Gastrocnemius medialis (tissue), 4 donors: ENCODE results near the gene DUS4L. TPM values are rescaled to one million over a fixed set of nuclear protein-coding genes. Genes with fewer than 3 reads are reported as not detected.

Experiments used
- ATAC-seq, 2 donors: fragments of 150-250 bp; one replicate each; pipeline ENCODE4 v1.9.1; 2016
- DNase-seq, 2 donors: peaks; one replicate each; pipeline ENCODE4 v3.0.0-alpha.2; 2019
- H3K27ac ChIP-seq, 4 donors: fragments of 200-600 bp; sonication (generic); 1 replicate in 1 of 4; 2 replicates in 3 of 4; pipeline ENCODE4 v1.5.1; 2016 to 2018; ENCODE audit warnings: mild to moderate bottlenecking in 2 of 4, moderate library complexity in 1 of 4
- H3K27me3 ChIP-seq, 3 donors: fragments of 200-600 bp; sonication (generic) in 2 of 3; 1 replicate in 1 of 3; 2 replicates in 2 of 3; pipeline versions ENCODE4 v1.5.1 to v1.6.0; 2016 to 2019; ENCODE audit warnings: mild to moderate bottlenecking in 1 of 3, moderate library complexity in 1 of 3
- H3K36me3 ChIP-seq, 2 donors: fragments of 200-600 bp; sonication (generic) in 1 of 2; one replicate each; pipeline ENCODE4 v1.5.1; 2017 to 2018
- H3K4me1 ChIP-seq, 2 donors: fragments of 200-600 bp; sonication (generic) in 1 of 2; one replicate each; pipeline ENCODE4 v1.5.1; 2016 to 2017; ENCODE audit warnings: mild to moderate bottlenecking in 2 of 2
- H3K4me3 ChIP-seq, 4 donors: fragments of 200-600 bp; sonication (generic) in 3 of 4; 1 replicate in 1 of 4; 2 replicates in 3 of 4; pipeline ENCODE4 v1.5.1; 2016 to 2019; ENCODE audit warnings: mild to moderate bottlenecking in 2 of 4
- H3K9me3 ChIP-seq, 3 donors: fragments of 200-600 bp; sonication (generic) in 2 of 3; 1 replicate in 1 of 3; 2 replicates in 2 of 3; pipeline ENCODE4 v1.5.1; 2016 to 2019
- POLR2A ChIP-seq, 2 donors: fragments of 450-650 bp; IDR thresholded peaks; one replicate each; pipeline ENCODE4 v1.6.1; 2017; ENCODE audit warnings: antibody characterized with exemption in 2 of 2, mild to moderate bottlenecking in 2 of 2, moderate library complexity in 2 of 2
- in situ Hi-C, 4 donors: fragments of 200-750 bp; cut with MboI; loops; one replicate each; pipeline versions ENCODE4 v1.15.0 to v1.8.0; 2017; ENCODE audit warnings: low sequenced_read_pairs in 4 of 4
- intact Hi-C: fragments of 100-400 bp; cut with DNase I; formaldehyde crosslinking; loops from one replicate; pipeline ENCODE4 v1.15.1; 2023; ENCODE audit warnings: low total_unique reads
- total RNA-seq, 4 donors: library from RNA; depleted of rRNA; stranded (reverse); fragments of >200 nt; gene quantifications; one replicate each; pipeline versions ENCODE4 v1.1.0 to v1.2.3, GENCODE V29; 2016
- TF ChIP-seq, protein P1 (sequence below), 5 experiments: fragments of 450-650 bp in 3 of 5; fragments of 200-600 bp in 2 of 5; sonication (generic) in 2 of 5; IDR thresholded peaks in 4 of 5; conservative IDR thresholded peaks in 1 of 5; 1 replicate in 4 of 5; 2 replicates in 1 of 5; pipeline ENCODE4 v1.5.1; 2016 to 2019; ENCODE audit warnings: antibody characterized with exemption in 5 of 5, mild to moderate bottlenecking in 3 of 5, moderate library complexity in 3 of 5

DUS4L gene, protein sequence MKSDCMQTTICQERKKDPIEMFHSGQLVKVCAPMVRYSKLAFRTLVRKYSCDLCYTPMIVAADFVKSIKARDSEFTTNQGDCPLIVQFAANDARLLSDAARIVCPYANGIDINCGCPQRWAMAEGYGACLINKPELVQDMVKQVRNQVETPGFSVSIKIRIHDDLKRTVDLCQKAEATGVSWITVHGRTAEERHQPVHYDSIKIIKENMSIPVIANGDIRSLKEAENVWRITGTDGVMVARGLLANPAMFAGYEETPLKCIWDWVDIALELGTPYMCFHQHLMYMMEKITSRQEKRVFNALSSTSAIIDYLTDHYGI
- 1 to 10 TPM; 3.1 to 5.8 (median 3.6) TPM for total RNA-seq

DNA sequence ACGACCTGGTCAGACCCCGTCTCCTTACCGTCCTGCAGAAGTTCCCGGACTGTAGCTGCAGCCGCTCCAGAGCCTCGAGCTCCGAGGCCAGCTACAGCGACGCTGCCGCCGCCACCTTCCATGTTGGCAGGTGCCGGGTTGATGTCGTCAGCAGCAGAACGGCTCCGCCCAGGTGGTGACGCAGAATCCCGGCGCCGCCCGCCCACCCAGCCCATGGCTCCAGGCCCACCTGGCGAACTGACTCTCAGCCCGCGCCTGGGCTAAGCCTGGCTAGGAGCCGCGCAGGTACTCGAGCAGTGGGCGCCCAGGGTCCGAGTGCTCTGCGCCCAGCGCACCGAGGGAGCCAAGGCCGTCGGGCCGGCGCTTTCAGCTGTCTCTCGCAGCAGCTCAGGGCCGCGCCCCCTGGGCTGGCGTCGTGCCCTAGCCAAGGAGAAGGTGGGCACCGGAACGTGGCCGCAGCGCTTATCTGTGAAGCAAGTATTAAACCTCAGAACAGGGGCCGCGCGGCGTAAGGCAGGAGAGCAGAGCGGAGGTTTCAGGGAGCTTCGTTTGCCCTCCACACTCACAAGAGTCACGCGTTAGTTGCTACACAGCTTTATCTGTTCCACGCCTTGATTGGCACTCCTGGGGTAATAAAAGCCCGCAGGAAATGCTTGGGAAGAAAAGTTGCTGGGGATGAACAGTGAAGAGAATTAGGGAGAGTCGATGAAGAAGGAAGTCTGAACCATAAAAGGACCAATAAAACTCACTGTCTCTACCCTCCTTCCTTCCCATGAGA, at the start of gene DUS4L, which contains the start of gene COG5:
Gene DUS4L, plus strand, starts transcription at position 197 of the 778 bp plus-strand sequence. CDS start 3,100 bp downstream, outside the sequence.
Gene COG5, minus strand, starts transcription at position 146 of the 778 bp plus-strand sequence. Its CDS starts 24 bp downstream, at position 122.
- Histone ChIP-seq H3K27me3 (no peaks in the 10 kb centered on the region), H3K9me3 (no peaks in the 10 kb centered on the region), H3K27ac (peak within 1 kb of the TSS; percentile 92 to 99 (median 98)), H3K36me3 (no peaks in the 10 kb centered on the region), H3K4me3 (peak within 1 kb of the TSS; percentile 78 to 99 (median 95)), H3K4me1 (peaks cover 37 to 41% of the 10 kb centered on the region in 2 donors)
- ATAC-seq (peak; percentile 96 to 97), DNase-seq (peak; percentile 69 to 78)
- intact Hi-C loops: loop anchor here (1.0 to 10.0 kb wide), 6 partner anchors 16 to 397 kb away; partner anchors contain the start of genes BCAP29, CBLL1 and HBP1
- TF ChIP-seq, protein P1, sequence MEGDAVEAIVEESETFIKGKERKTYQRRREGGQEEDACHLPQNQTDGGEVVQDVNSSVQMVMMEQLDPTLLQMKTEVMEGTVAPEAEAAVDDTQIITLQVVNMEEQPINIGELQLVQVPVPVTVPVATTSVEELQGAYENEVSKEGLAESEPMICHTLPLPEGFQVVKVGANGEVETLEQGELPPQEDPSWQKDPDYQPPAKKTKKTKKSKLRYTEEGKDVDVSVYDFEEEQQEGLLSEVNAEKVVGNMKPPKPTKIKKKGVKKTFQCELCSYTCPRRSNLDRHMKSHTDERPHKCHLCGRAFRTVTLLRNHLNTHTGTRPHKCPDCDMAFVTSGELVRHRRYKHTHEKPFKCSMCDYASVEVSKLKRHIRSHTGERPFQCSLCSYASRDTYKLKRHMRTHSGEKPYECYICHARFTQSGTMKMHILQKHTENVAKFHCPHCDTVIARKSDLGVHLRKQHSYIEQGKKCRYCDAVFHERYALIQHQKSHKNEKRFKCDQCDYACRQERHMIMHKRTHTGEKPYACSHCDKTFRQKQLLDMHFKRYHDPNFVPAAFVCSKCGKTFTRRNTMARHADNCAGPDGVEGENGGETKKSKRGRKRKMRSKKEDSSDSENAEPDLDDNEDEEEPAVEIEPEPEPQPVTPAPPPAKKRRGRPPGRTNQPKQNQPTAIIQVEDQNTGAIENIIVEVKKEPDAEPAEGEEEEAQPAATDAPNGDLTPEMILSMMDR (IDR thresholded peaks at IDR 0.05 in 4 of 5, conservative IDR thresholded peaks at IDR 0.05 in 1 of 5): no peak
- peak; percentile 54 to 56 for TF ChIP-seq POLR2A (IDR thresholded peaks at IDR 0.05)
- in situ Hi-C loops: loop anchor here in 1 of 4 donors (25.0 kb wide), 1 partner anchor 377 kb away; no protein-coding TSS in a partner anchor

DNA sequence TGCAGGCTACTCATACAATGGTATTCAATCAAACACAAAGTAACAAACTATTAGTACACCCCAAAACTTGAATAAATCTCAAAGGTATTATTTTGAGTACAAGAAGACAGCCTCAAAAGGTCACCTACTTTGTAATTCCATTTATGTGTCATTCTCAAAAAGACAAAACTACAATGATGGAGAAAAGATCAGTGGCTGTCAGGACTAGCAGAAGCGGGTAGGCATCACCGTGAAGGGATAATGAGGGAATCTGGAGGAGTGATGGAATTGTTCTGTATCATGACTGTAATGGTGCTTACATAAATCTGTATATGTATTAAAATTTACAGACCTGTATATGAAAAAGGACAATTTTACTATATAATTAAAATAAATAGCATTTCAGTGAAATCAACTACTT, 37.1 kb upstream of the DUS4L start:
- Histone ChIP-seq H3K4me1 (peaks cover 0 to under 1% of the 10 kb centered on the region in 2 donors), H3K36me3 (peaks cover 0 to 10% of the 10 kb centered on the region in 2 donors), H3K4me3 (no peak overlapping the region), H3K27me3 (no peaks in the 10 kb centered on the region), H3K9me3 (no peaks in the 10 kb centered on the region), H3K27ac (no peak overlapping the region)
- ATAC-seq (no peak), DNase-seq (no peak)
- TF ChIP-seq POLR2A (IDR thresholded peaks at IDR 0.05): no peak
- TF ChIP-seq, protein P1 (IDR thresholded peaks at IDR 0.05 in 4 of 5, conservative IDR thresholded peaks at IDR 0.05 in 1 of 5): no peak
- in situ Hi-C loops (no loop called here), intact Hi-C loops (no loop called here)

DNA sequence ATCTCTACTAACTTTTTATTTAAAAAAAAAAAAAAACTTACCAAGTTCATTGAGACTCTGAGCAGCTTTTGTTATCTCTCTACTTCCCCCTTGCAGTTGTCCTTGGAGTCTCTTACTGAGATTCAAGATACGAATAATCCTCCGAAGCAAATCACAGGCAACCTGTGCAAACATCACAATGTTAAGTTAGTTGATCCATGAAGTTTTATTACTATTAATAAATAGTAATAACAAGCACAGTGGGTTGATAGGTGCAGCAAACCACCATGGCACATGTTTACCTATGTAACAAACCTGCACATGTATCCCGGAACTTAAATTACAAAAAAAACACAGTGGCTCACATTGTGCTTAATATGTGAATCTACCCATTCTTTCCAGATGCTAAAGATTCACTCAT, 36.6 kb upstream of the DUS4L start:
- in situ Hi-C loops (no loop called here), intact Hi-C loops (no loop called here)
- no peaks in the 10 kb centered on the region for H3K9me3 ChIP-seq
- H3K36me3 ChIP-seq: peaks cover 0 to 10% of the 10 kb centered on the region in 2 donors
- H3K27ac ChIP-seq: no peak overlapping the region
- DNase-seq: no peak
- H3K27me3 ChIP-seq: no peaks in the 10 kb centered on the region
- no peak for TF ChIP-seq POLR2A (IDR thresholded peaks at IDR 0.05)
- H3K4me1 ChIP-seq: peaks cover 0 to 5% of the 10 kb centered on the region in 2 donors
- ATAC-seq: no peak
- no peak overlapping the region for H3K4me3 ChIP-seq

DNA sequence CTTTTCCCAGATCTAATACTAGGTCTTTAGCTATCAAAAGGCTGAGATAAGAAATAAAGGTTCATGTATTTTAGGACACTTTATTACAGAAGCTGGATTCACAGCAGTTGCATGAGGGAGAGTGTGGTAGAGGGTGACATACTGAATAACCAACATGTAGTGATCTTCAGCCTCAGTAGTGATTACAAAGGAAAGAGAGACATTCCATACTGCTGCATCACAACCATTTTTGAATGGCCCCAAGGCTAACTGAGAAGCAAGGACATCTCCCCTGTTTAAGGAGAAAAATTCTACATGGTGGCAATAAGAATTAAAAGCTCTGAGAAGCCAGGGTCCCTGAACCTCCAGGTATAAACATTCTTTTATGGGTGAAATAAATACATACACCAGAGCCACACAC, 35.3 kb upstream of the DUS4L start:
- no peak overlapping the region for H3K4me3 ChIP-seq
- DNase-seq (no peak), ATAC-seq (no peak)
- no peak for TF ChIP-seq POLR2A (IDR thresholded peaks at IDR 0.05)
- in situ Hi-C loops (no loop called here), intact Hi-C loops (no loop called here)
- H3K4me1 ChIP-seq: peaks cover 0 to 6% of the 10 kb centered on the region in 2 donors
- H3K36me3 ChIP-seq: peaks cover 0 to 10% of the 10 kb centered on the region in 2 donors
- no peak overlapping the region for H3K27ac ChIP-seq
- no peaks in the 10 kb centered on the region for H3K27me3 ChIP-seq
- H3K9me3 ChIP-seq: no peaks in the 10 kb centered on the region

DNA sequence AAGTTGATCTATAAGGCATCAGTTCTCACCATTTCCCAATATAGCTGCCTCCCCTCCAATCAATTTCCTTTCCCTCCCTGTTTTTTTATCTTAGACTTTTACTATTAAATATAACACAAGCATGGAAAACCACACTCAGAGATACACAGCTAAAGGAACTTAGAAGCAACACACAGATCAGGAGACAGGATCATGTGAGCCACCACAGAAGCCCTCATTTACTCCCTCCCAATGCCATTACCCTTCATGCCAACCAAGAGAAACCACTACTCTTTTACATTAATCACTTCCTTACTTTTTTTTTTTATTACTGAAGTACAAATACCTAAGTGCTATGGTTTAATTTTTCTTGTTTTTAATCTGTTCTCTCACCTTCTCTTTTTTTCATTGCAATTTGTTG, 33.0 kb upstream of the DUS4L start:
- no peak overlapping the region for H3K4me3 ChIP-seq
- no peak for DNase-seq
- peaks cover 6 to 8% of the 10 kb centered on the region in 2 donors for H3K4me1 ChIP-seq
- no peaks in the 10 kb centered on the region for H3K9me3 ChIP-seq
- no peak overlapping the region for H3K27ac ChIP-seq
- ATAC-seq: no peak
- intact Hi-C loops (no loop called here), in situ Hi-C loops (no loop called here)
- H3K27me3 ChIP-seq: no peaks in the 10 kb centered on the region
- peaks cover 0 to 9% of the 10 kb centered on the region in 2 donors for H3K36me3 ChIP-seq
- TF ChIP-seq POLR2A (IDR thresholded peaks at IDR 0.05): no peak
- TF ChIP-seq, protein P1 (IDR thresholded peaks at IDR 0.05 in 4 of 5, conservative IDR thresholded peaks at IDR 0.05 in 1 of 5): no peak
